SIG-M5 treated with dmso at 0.1 percent for 504 hours (cell line): ENCODE results near the gene TAF1D.

Source experiments
- DNase-seq: peaks from one replicate; lab custom pipeline; 2025; ENCODE audit not compliant: unreplicated experiment; lab: John Stamatoyannopoulos, UW

The TAF1D gene

DNA sequence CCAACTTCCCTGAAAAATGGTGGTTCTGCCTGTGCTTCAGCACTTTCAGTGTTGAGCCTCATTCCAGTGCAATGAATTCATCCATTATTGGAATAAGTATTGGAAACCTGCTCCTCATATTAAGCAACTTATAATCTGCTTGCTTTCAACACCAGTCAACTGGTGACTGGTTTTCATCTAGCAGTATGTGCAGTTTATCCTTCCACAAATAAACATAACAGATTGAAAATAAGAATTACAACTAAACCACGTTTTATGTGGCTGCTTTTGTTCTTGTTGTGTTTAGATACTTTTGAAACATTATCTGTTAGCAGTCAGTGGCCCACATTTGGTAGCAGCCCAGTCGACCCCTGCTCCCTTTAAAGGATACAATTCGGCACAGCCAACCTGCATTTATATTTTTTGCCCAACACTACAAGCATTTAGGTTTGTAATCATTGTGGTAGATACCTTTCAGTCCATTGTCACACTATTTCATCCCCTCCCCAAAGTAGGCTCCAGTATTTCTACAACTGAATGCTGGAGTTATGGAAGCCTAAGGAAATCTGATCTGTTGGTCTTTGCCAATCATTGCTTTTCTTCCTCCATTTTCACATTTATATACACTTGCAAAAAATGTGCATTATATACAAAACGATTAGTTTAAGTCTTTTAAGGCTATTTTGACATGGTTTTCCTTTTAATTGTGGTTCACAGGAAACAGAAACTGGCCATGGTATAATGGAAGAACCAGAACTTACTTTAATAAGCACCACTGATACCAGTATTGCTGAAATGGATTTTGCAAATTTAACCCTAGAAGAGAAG is 13.1 kb downstream of the TAF1D start:
- no peak for DNase-seq

- DNase-seq, result no peak
Measured at GRCh38 chr11:93724089-93724488, 17.2 kb downstream of the TAF1D start.

DNA sequence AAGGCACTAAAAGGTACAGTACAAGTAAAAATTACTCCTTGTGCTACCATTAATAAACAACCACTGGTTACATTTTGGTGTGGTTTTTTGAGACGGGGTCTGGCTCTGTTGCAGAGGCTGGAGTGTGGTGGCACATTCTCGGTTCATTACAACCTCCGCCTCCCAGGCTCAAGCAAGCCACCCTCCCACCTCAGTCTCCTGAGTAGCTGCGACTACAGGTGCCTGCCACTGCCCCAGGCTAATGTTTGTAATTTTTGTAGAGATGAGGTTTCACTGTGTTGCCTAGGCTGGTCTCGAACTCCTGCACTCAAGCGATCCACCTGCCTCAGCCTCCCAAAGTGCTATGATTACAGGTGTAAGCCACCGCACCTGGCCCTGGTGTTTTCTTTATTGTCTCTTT is 20.8 kb downstream of the TAF1D start:
- DNase-seq, result no peak

DNA sequence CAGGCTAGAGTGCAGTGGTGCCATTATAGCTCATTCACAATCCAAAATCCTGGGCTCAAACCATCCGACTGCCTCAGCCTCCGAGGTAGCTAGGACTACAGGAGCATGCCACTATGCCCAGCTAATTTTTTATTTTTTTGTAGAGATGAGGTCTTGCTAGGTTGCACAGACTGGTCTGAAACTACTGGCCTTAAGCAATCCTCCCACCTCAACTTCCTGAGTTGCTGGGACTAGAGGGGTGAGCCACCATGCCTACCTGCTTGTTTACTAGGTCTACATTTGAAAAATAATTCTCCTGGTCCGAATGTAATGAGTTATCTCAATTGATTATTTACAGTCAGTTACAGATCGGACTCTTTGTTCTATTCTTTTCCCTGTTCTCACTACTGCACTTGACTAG is 22.0 kb downstream of the TAF1D start:
- DNase-seq, result no peak

- DNase-seq, result peak; percentile 81
Measured at GRCh38 chr11:93718057-93718563, 23.2 kb downstream of the TAF1D start.

DNA sequence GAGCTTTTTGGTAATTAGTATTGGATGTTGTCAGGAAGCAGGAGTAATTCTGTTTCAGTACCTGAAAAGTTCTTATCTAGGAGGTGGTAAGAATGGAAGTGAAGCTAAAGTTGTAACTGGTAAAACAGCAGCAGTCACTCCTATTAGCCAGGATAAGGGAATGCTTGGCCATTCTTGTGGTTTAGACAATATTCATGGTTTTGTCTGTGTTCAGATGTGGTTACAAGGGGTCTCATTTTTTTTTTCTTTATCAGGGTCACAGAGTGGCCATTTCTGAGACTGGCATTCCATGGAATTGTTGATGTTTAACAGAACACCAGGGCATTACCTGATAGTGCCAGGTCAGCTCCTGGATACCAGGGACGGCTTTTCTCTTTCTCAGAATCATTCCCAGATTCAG is 23.8 kb downstream of the TAF1D start:
- no peak for DNase-seq

DNA sequence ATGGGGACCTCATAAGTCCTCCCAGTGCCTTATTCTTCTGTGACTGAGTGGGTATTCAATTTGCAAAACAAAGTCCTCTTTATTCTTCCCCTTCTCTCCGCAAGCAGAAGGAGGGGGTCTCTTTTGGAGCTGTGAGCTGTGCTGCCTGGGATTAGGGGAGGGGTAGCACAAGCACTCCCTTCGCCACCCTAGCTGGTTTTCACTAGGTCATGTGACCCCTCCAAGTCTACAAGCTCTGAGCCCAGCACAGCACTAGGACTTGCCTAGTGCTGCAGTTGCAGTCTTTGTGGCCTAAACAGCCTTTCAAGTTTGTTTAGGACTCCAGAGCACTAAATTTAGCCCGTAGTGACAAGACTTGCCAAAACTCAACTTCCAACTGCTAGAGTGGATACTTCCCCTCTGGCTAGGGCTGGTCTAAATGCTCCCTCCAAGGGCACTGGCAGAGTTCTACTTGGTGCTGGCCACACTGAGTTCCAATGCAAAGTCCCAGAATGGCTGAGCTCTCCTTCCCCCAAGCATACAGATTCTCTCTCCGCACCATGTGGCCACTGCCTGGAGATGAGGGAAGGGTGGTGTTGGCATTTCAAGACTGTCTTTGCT is 25.4 kb downstream of the TAF1D start:
- no peak for DNase-seq

DNA sequence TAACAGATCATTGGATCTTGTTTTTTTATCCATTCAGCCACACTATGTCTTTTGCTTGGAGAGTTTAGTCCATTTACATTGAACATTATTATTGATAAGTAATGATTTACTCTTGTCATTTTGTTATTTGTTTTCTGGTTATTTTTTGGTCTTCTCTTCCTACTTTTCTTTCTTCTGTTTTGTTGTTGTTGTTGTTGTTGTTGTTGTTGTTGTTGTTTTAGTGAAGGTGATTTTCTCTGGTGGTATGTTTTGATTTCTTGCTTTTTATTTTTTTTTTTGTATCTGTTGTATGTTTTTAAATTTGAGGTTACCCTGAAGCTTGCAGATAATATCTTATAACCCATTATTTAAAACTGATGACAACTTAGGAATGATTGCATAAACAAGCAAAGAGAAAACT is 28.6 kb downstream of the TAF1D start:
- no peak for DNase-seq

GRCh38 chr11:93710239-93710638 is 31.1 kb downstream of the TAF1D start:
- DNase-seq, result no peak

GRCh38 chr11:93704237-93704636 is 37.1 kb downstream of the TAF1D start:
- no peak for DNase-seq

DNA sequence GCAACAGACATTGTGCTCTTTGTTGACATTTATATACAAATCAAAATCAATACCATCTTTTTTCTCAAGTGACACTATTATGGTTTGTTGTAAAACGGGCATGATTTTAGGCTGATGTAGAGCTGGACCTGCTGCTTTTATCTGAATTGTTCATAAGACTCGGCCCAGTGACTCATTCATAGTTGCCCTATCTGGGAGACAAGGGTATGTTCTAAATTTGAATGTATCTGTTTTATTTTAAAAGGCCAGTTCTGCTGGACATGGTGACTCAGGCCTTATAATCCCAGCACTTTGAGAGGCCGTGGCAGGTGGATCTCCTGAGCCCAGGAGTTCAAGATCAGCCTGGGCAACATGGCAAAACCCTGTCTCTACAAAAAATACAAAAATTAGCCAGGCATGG is 40.5 kb downstream of the TAF1D start:
- DNase-seq, result no peak

DNA sequence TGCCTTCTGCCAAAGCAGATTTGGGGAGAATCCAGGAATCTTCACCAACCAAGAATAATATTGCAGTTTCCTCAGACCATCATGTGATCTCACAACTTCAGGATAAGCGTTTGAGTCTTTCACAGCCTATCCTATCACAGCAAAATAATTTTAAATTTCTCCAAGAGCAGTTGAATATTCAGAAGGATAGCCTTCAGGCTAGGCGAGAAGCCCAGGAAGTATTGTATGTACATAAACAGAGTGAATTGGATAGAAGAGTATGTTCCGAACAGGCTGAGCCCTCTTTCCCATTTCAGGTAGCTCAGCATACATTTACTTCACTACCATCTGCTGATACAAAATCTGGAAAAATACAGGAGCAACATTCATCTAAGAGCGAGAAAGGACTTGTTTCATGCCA is 43.7 kb downstream of the TAF1D start:
- no peak for DNase-seq

DNA sequence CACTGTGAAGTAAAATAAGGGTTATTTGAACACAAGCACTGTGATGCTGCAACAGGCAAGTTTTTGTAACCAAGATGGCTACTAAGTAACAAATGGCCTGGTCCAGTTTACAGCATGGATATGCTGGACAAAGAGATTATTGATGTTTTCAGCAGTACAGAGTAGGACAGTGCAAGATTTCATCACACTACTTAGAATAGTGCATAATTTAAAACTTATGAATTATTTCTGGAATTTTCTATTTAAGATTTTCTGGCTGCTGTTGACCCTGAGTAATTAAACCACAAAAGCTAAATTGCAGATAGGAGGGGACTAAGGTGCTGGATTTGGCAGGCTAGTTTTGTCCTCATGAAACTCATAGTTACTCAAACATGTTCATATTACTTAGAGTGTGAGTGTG is 46.7 kb downstream of the TAF1D start:
- DNase-seq, result no peak

GRCh38 chr11:93694109-93694508 is 47.2 kb downstream of the TAF1D start:
- DNase-seq, result no peak

DNA sequence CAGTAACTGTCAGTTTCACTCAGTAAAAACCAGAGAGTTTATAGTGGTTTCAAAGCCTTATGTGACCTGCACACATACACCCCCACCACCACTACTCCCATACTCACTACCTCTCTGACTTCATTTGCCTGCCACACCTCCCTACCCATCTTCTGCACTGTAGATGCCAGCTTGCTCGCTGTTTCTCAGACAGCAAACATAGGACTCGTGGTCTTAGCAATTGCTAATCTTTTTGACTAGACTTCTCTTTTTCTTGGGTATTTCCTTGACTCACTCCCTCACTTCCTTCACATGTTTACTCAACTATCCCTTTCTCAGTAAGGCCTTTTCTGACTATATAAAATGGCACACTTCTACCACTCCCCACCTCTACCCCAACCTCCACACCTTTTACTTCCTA is 52.1 kb downstream of the TAF1D start:
- DNase-seq, result no peak

GRCh38 chr11:93686812-93687211 is 54.5 kb downstream of the TAF1D start:
- no peak for DNase-seq

GRCh38 chr11:93686226-93686625 is 55.1 kb downstream of the TAF1D start:
- no peak for DNase-seq
